K562 (cell line): ENCODE data around the gene ELP5. TPM values are rescaled to one million over a fixed set of nuclear protein-coding genes. Genes with fewer than 3 reads are reported as not detected.

Experiments
- BRD4 ChIP-seq: fragments of 200-600 bp; sonication (generic); IDR thresholded peaks from 2 replicates; pipeline ENCODE4 v1.6.1; 2017; ENCODE audit warnings: inconsistent platforms
- CREB1 ChIP-seq, 2 experiments: sonication (generic) in 1 of 2; formaldehyde crosslinking in 1 of 2; IDR thresholded peaks; 2 replicates each; pipeline versions ENCODE4 v1.6.1 to v1.8.0; 2012 to 2022; ENCODE audit warnings: inconsistent platforms in 1 of 2, mild to moderate bottlenecking in 1 of 2, missing genetic modification reagents in 1 of 2, moderate library complexity in 1 of 2
- GABPA ChIP-seq: fragments of 200-800 bp; sonication (Bioruptor generic); conservative IDR thresholded peaks from 2 replicates; pipeline ENCODE4 v1.6.1; 2016; ENCODE audit warnings: low read depth, missing genetic modification characterization, missing compliant biosample characterization
- HIVEP1 ChIP-seq: fragments of 250-450 bp; sonication (Bioruptor Pico); IDR thresholded peaks from 2 replicates; pipeline ENCODE4 v1.4.0; 2020; ENCODE audit warnings: mild to moderate bottlenecking
- HNRNPL ChIP-seq: fragments of 200-400 bp; formaldehyde crosslinking; IDR thresholded peaks from 2 replicates; pipeline ENCODE4 v1.6.1; 2017; ENCODE audit warnings: low read depth, mild to moderate bottlenecking, low read length
- ILK ChIP-seq: fragments of 450-650 bp; IDR thresholded peaks from 2 replicates; pipeline ENCODE4 v1.6.1; 2016; ENCODE audit warnings: missing genetic modification characterization, low read depth, mild to moderate bottlenecking, missing compliant biosample characterization, moderate library complexity, borderline replicate concordance
- NCOA4 ChIP-seq: fragments of 450-650 bp; IDR thresholded peaks from 2 replicates; pipeline ENCODE4 v1.6.1; 2018; ENCODE audit warnings: mild to moderate bottlenecking; ENCODE audit not compliant: partially characterized antibody
- POLR3A ChIP-seq: IDR thresholded peaks from 2 replicates; pipeline ENCODE4 v1.6.1; 2011; ENCODE audit warnings: borderline replicate concordance, mild to moderate bottlenecking, moderate library complexity; ENCODE audit not compliant: insufficient read length, insufficient read depth; ENCODE audit errors: extremely low read depth
- SPI1 ChIP-seq: IDR thresholded peaks from 2 replicates; pipeline ENCODE4 v1.6.1; 2011; ENCODE audit warnings: low read depth, low read length, control low read depth, borderline replicate concordance
- ZBTB7A ChIP-seq: IDR thresholded peaks from 2 replicates; pipeline ENCODE4 v1.6.1; 2011; ENCODE audit warnings: low read depth, mild to moderate bottlenecking, low read length, moderate library complexity, borderline replicate concordance; ENCODE audit not compliant: control insufficient read depth
- ZNF134 ChIP-seq: fragments of 250-450 bp; sonication (Bioruptor Pico); conservative IDR thresholded peaks from 2 replicates; pipeline ENCODE4 v1.4.0; 2020
- ZNF436 ChIP-seq: fragments of 250-450, 450-650 bp; sonication (Bioruptor Pico); formaldehyde crosslinking; IDR thresholded peaks from 2 replicates; pipeline ENCODE4 v1.7.0; 2020; ENCODE audit warnings: mild to moderate bottlenecking
- ZNF830 ChIP-seq: fragments of 250-450 bp; sonication (Bioruptor Pico); IDR thresholded peaks from 2 replicates; pipeline ENCODE4 v1.5.0; 2021; ENCODE audit warnings: mild to moderate bottlenecking
- polyA plus RNA-seq, 8 experiments: library from polyadenylated mRNA; depleted of rRNA in 4 of 8; stranded (reverse) in 5 of 8; unstranded in 3 of 8; fragments of >200 nt; fragmentation: Nextera tagmentation in 2 of 8; fragmentation: Illumina TruSeq in 1 of 8; extraction: Ambion mirVana in 2 of 8; extraction: Trizol in 1 of 8; gene quantifications; 2 replicates each; pipeline versions ENCODE4 v1.2.1 to v1.2.3, GENCODE V29; 2011 to 2014; ENCODE audit warnings: inconsistent platforms in 1 of 8, missing spikeins in 1 of 8
- total RNA-seq, 7 experiments: library from RNA; depleted of rRNA in 6 of 7; stranded (reverse); fragments of >200 nt in 6 of 7; fragmentation: Illumina TruSeq in 2 of 7; extraction: Trizol in 2 of 7; gene quantifications; 2 replicates each; pipeline versions ENCODE4 v1.2.1 to v1.2.3, GENCODE V29; 2011 to 2021; ENCODE audit warnings: low replicate concordance in 1 of 7
- TF ChIP-seq, protein P1 (sequence below): sonication (generic); formaldehyde crosslinking; IDR thresholded peaks from 2 replicates; pipeline ENCODE4 v1.4.0; 2020; ENCODE audit warnings: mild to moderate bottlenecking, missing genetic modification reagents
- TF ChIP-seq, protein P2 (sequence below): sonication (generic); formaldehyde crosslinking; IDR thresholded peaks from 2 replicates; pipeline ENCODE4 v1.8.0; 2022; ENCODE audit warnings: missing genetic modification reagents, mild to moderate bottlenecking, moderate library complexity, borderline replicate concordance
- TF ChIP-seq, protein P3 (sequence below), 2 experiments: fragments of 450-650 bp in 1 of 2; IDR thresholded peaks; 2 replicates each; pipeline ENCODE4 v1.6.1; 2011 to 2017; ENCODE audit warnings: low read depth in 2 of 2, antibody characterized with exemption in 1 of 2, borderline replicate concordance in 1 of 2, low read length in 1 of 2, mild to moderate bottlenecking in 1 of 2, mixed read lengths in 1 of 2; ENCODE audit not compliant: control insufficient read depth in 1 of 2
- TF ChIP-seq, protein P4 (sequence below): fragments of 250-450 bp; sonication (Bioruptor Pico); IDR thresholded peaks from 2 replicates; pipeline ENCODE4 v1.8.0; 2022; ENCODE audit warnings: moderate library complexity, mild to moderate bottlenecking, inconsistent platforms
- TF ChIP-seq, protein P5 (sequence below): fragments of 450-650 bp; IDR thresholded peaks from 2 replicates; pipeline ENCODE4 v1.6.1; 2014; ENCODE audit warnings: low read depth, mild to moderate bottlenecking, moderate library complexity, borderline replicate concordance

The ELP5 gene
- total and polyA plus RNA-seq, 9 of the 15 experiments (the other 6 are each of a cell fraction or from before 2014, with no cell fraction given): 25.7 to 77.9 (median 52.9) TPM

DNA sequence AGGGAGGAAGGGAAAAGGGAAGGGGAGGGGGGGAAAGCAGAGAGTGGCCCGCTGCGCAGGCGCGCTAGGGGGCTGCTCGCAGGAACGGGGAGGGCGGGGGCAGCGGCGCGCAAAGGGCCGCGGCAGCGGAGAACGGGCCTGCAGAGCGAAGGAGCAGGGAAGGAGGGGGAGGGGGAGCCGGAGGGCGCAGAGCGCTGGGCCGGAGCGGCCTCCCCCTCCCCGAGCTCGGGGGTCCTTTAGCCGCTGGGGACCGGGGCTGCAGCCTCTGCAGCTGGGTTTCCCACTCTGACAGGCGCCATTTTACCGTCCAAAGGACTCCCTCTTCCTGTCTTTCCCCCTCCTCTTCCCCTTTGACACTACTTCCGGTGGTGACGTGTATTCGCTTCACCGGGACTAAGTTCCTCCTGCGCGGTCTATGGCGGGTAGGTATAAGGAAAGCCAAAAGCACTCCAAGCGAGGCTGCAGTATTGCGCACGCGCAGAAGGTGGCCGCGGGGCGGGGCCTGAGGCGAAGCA lies 297 bp upstream of the ELP5 start, which contains the start of gene CTDNEP1 (continued):
- TF ChIP-seq ZNF830 (CRISPR knock-in tag) (no peak), HNRNPL (no peak), SPI1 (peak; percentile 82), HIVEP1 (CRISPR knock-in tag) (no peak), CREB1 (IDR thresholded peaks at IDR 0.05) (peak; percentile 68; the same call in 1 of the 2 replicates), CREB1 (CRISPR knock-in tag; IDR thresholded peaks at IDR 0.05) (no peak), BRD4 (peak; percentile 15; the same call in 1 of the 2 replicates), ZNF436 (no peak), ZBTB7A (0 out of 2 replicates have a peak, but pooled peaks have one; percentile 16), GABPA (tag) (peak; percentile 96), POLR3A (no peak), ZNF134 (no peak), ILK (tag) (no peak), NCOA4 (no peak)
- TF ChIP-seq, protein P1, sequence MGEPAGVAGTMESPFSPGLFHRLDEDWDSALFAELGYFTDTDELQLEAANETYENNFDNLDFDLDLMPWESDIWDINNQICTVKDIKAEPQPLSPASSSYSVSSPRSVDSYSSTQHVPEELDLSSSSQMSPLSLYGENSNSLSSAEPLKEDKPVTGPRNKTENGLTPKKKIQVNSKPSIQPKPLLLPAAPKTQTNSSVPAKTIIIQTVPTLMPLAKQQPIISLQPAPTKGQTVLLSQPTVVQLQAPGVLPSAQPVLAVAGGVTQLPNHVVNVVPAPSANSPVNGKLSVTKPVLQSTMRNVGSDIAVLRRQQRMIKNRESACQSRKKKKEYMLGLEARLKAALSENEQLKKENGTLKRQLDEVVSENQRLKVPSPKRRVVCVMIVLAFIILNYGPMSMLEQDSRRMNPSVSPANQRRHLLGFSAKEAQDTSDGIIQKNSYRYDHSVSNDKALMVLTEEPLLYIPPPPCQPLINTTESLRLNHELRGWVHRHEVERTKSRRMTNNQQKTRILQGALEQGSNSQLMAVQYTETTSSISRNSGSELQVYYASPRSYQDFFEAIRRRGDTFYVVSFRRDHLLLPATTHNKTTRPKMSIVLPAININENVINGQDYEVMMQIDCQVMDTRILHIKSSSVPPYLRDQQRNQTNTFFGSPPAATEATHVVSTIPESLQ (CRISPR knock-in tag): no peak
- TF ChIP-seq, protein P2, sequence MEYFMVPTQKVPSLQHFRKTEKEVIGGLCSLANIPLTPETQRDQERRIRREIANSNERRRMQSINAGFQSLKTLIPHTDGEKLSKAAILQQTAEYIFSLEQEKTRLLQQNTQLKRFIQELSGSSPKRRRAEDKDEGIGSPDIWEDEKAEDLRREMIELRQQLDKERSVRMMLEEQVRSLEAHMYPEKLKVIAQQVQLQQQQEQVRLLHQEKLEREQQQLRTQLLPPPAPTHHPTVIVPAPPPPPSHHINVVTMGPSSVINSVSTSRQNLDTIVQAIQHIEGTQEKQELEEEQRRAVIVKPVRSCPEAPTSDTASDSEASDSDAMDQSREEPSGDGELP (CRISPR knock-in tag): peak; percentile 55; the same call in 1 of the 2 replicates
- TF ChIP-seq, protein P3, sequence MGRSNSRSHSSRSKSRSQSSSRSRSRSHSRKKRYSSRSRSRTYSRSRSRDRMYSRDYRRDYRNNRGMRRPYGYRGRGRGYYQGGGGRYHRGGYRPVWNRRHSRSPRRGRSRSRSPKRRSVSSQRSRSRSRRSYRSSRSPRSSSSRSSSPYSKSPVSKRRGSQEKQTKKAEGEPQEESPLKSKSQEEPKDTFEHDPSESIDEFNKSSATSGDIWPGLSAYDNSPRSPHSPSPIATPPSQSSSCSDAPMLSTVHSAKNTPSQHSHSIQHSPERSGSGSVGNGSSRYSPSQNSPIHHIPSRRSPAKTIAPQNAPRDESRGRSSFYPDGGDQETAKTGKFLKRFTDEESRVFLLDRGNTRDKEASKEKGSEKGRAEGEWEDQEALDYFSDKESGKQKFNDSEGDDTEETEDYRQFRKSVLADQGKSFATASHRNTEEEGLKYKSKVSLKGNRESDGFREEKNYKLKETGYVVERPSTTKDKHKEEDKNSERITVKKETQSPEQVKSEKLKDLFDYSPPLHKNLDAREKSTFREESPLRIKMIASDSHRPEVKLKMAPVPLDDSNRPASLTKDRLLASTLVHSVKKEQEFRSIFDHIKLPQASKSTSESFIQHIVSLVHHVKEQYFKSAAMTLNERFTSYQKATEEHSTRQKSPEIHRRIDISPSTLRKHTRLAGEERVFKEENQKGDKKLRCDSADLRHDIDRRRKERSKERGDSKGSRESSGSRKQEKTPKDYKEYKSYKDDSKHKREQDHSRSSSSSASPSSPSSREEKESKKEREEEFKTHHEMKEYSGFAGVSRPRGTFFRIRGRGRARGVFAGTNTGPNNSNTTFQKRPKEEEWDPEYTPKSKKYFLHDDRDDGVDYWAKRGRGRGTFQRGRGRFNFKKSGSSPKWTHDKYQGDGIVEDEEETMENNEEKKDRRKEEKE (IDR thresholded peaks at IDR 0.05; ENCODE audit: borderline replicate concordance in 1 of 2, control insufficient read depth in 1 of 2, low read depth in 2 of 2, low read length in 1 of 2): no peak
- TF ChIP-seq, protein P4, sequence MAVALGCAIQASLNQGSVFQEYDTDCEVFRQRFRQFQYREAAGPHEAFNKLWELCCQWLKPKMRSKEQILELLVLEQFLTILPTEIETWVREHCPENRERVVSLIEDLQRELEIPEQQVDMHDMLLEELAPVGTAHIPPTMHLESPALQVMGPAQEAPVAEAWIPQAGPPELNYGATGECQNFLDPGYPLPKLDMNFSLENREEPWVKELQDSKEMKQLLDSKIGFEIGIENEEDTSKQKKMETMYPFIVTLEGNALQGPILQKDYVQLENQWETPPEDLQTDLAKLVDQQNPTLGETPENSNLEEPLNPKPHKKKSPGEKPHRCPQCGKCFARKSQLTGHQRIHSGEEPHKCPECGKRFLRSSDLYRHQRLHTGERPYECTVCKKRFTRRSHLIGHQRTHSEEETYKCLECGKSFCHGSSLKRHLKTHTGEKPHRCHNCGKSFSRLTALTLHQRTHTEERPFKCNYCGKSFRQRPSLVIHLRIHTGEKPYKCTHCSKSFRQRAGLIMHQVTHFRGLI (CRISPR knock-in tag): no peak
- TF ChIP-seq, protein P5, sequence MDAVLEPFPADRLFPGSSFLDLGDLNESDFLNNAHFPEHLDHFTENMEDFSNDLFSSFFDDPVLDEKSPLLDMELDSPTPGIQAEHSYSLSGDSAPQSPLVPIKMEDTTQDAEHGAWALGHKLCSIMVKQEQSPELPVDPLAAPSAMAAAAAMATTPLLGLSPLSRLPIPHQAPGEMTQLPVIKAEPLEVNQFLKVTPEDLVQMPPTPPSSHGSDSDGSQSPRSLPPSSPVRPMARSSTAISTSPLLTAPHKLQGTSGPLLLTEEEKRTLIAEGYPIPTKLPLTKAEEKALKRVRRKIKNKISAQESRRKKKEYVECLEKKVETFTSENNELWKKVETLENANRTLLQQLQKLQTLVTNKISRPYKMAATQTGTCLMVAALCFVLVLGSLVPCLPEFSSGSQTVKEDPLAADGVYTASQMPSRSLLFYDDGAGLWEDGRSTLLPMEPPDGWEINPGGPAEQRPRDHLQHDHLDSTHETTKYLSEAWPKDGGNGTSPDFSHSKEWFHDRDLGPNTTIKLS: peak; percentile 84
